B cell (primary cell): ENCODE measurements around the gene ELFN1. TPM values are rescaled to one million over a fixed set of nuclear protein-coding genes. Genes with fewer than 3 reads are reported as not detected.

Experiments used
- ATAC-seq: fragments of 200-7000 bp; cut with Tn5 transposase; one replicate; pipeline ENCODE4 v1.10.0; 2021; ENCODE audit warnings: low read depth, mild to moderate bottlenecking, moderate number of reproducible peaks, moderate library complexity
- CTCF ChIA-PET: fragments of 350-600 bp; sonication (Branson Sonifier 250); formaldehyde crosslinking; loops from one replicate; lab custom pipeline; 2021; ENCODE audit warnings: antibody characterized with exemption, inconsistent platforms; lab: Charles Lee
- POLR2A ChIA-PET: fragments of 350-600 bp; sonication (Branson Sonifier 250); formaldehyde crosslinking; loops from one replicate; lab custom pipeline; 2021; ENCODE audit warnings: antibody characterized with exemption; lab: Charles Lee
- DNase-seq: peaks from one replicate; pipeline ENCODE4 v3.0.0; 2013
- H2AFZ ChIP-seq: 2 replicates; pipeline ENCODE4 v1.6.1; 2012; ENCODE audit warnings: mild to moderate bottlenecking, low read depth, low read length; ENCODE audit not compliant: insufficient read depth, poor library complexity, severe bottlenecking
- H3K27ac ChIP-seq, 2 donors: 1 replicate in 1 of 2; 2 replicates in 1 of 2; pipeline ENCODE4 v1.5.1; 2012 to 2013; ENCODE audit warnings: low read length in 2 of 2, mild to moderate bottlenecking in 2 of 2, moderate library complexity in 1 of 2
- H3K27me3 ChIP-seq, 4 experiments: fragments of 200-600 bp in 1 of 4; sonication (generic) in 1 of 4; replicated peaks in 1 of 4; 1 replicate in 2 of 4; 2 replicates in 2 of 4; pipeline versions ENCODE4 v1.6.1 to v1.7.0; 2013 to 2016; ENCODE audit warnings: low read length in 3 of 4, mild to moderate bottlenecking in 2 of 4, mixed read lengths in 1 of 4, moderate library complexity in 1 of 4; ENCODE audit not compliant: insufficient read depth in 4 of 4, control insufficient read depth in 3 of 4; ENCODE audit errors: control extremely low read depth in 1 of 4
- H3K36me3 ChIP-seq, 2 experiments: replicated peaks in 1 of 2; 1 replicate in 1 of 2; 2 replicates in 1 of 2; pipeline versions ENCODE4 v1.6.1 to v1.7.1; 2013; ENCODE audit warnings: low read length in 1 of 2; ENCODE audit not compliant: insufficient read depth in 2 of 2, control insufficient read depth in 1 of 2; ENCODE audit errors: control extremely low read depth in 1 of 2, extremely low read depth in 1 of 2
- H3K4me1 ChIP-seq, 2 donors: fragments of 200-600 bp in 1 of 2; sonication (generic) in 1 of 2; 1 replicate in 1 of 2; 2 replicates in 1 of 2; pipeline versions ENCODE4 v1.5.1 to v1.6.1; 2013 to 2017; ENCODE audit warnings: low read length in 2 of 2; ENCODE audit not compliant: control insufficient read depth in 2 of 2, insufficient read depth in 2 of 2
- H3K4me2 ChIP-seq: replicated peaks from 2 replicates; pipeline ENCODE3; 2012; ENCODE audit warnings: mild to moderate bottlenecking, low read depth, low read length; ENCODE audit not compliant: poor library complexity, severe bottlenecking
- H3K4me3 ChIP-seq, 5 experiments: fragments of 200-600 bp in 1 of 5; sonication (generic) in 1 of 5; 1 replicate in 3 of 5; 2 replicates in 2 of 5; pipeline versions ENCODE4 v1.5.1 to v1.7.0; 2011 to 2016; ENCODE audit warnings: low read length in 4 of 5, mild to moderate bottlenecking in 4 of 5, low read depth in 2 of 5, control low read depth in 1 of 5, moderate library complexity in 1 of 5; ENCODE audit not compliant: insufficient read depth in 1 of 5; ENCODE audit errors: control extremely low read depth in 1 of 5, extremely low read depth in 1 of 5
- H3K79me2 ChIP-seq: fragments of 200-600 bp; sonication (generic); one replicate; pipeline ENCODE4 v1.6.0; 2016; ENCODE audit warnings: low read length; ENCODE audit not compliant: control insufficient read depth, insufficient read depth
- H3K9ac ChIP-seq: fragments of 200-600 bp; sonication (generic); 2 replicates; pipeline ENCODE4 v1.6.1; 2017; ENCODE audit warnings: mild to moderate bottlenecking, low read length, moderate library complexity
- H3K9me3 ChIP-seq, 3 donors: one replicate each; pipeline versions ENCODE4 v1.6.1 to v1.7.1; 2013; ENCODE audit warnings: low read length in 2 of 3; ENCODE audit not compliant: control insufficient read depth in 2 of 3, insufficient read depth in 1 of 3; ENCODE audit errors: control extremely low read depth in 1 of 3
- H4K20me1 ChIP-seq: 2 replicates; pipeline ENCODE4 v1.6.0; 2012; ENCODE audit warnings: mild to moderate bottlenecking, low read length; ENCODE audit not compliant: insufficient read depth, control insufficient read depth, poor library complexity, severe bottlenecking
- H3K27ac Mint-ChIP-seq: one replicate; pipeline ENCODE4 v1.8.0; 2021; ENCODE audit warnings: mixed read lengths
- H3K27me3 Mint-ChIP-seq: one replicate; pipeline ENCODE4 v1.8.0; 2021; ENCODE audit warnings: mixed read lengths
- H3K4me1 Mint-ChIP-seq: one replicate; pipeline ENCODE4 v1.8.0; 2021; ENCODE audit warnings: mixed read lengths
- H3K4me3 Mint-ChIP-seq: one replicate; pipeline ENCODE4 v1.8.0; 2021; ENCODE audit warnings: mixed read lengths
- H3K9me3 Mint-ChIP-seq: one replicate; pipeline ENCODE4 v1.8.0; 2022; ENCODE audit warnings: mixed read lengths; ENCODE audit not compliant: insufficient read depth
- EZH2 ChIP-seq: IDR thresholded peaks from 2 replicates; pipeline ENCODE4 v1.6.1; 2012; ENCODE audit warnings: borderline replicate concordance, low read depth, mild to moderate bottlenecking, moderate library complexity, low read length; ENCODE audit not compliant: insufficient read depth, poor library complexity, severe bottlenecking
- WGBS: methylation state at CpG from one replicate; pipeline ENCODE4 v1.1.5; 2013; ENCODE audit warnings: missing lambda C conversion rate; ENCODE audit not compliant: insufficient coverage; 5-methylcytosine and 5-hydroxymethylcytosine counted together
- intact Hi-C: fragments of 100-400 bp; cut with micrococcal nuclease; formaldehyde crosslinking; loops from one replicate; pipeline ENCODE4 v1.10.0; 2022
- polyA plus RNA-seq: library from polyadenylated mRNA; depleted of rRNA; stranded (reverse); fragments of >200 nt; gene quantifications from 2 replicates; pipeline ENCODE4 v1.2.3, GENCODE V29; 2012
- total RNA-seq, 2 donors: library from RNA; stranded (reverse); fragments of 120-200 nt in 1 of 2; gene quantifications; 1 replicate in 1 of 2; 2 replicates in 1 of 2; pipeline versions ENCODE4 v1.2.3 to v1.2.4, GENCODE V29; 2013 to 2022
- TF ChIP-seq, protein P1 (sequence below): fragments of 200-600 bp; IDR thresholded peaks from one replicate; pipeline ENCODE4 v1.8.0; 2022; ENCODE audit warnings: antibody characterized with exemption, mild to moderate bottlenecking

Gene ELFN1
- total and polyA plus RNA-seq, 2 donors (not counting 1 experiment from before 2014, with no cell fraction given) = 0.12 TPM; not detected in 1

DNA sequence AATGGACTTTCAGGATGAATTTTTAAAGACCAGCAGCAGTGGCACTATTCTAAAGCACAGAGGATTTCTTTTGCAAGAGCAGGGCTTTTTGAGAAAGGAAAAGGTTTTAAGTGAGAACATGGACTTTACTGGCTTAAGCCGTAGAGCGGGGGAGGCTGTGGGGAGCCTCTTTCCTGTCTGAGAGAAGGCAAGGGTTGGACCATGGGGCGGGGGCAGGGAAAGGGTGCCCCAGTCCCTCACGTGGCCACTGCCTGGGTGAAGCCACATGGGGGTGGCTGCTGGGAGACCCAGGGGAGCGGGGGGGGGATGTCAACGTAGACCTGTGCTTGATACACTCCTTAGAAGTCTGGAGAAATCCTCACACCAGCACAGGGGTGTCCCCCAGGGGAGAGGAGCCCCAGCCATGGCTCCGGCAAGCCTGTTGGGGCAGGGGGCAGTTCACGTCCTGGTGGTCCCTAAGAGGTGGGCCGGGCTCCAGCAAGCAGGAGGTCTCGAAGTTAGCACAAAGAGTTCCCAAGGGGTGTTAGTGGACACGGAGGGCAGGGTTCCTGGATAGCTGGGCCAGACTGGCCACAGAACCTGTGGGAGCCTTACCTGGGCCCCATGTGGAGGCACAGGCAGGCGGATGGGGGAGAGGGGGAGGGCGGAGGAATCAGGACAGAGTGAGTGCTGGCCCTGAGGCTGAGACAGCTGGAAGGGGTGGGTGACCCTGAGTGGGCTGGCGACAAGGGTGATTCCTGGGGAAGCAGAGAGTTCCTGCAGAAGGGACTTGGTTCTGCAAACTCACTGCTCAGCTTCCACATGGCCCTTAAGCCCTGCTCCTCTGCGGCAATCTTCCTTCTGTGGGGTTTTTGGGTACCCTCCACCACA lies 36.9 kb upstream of the ELFN1 start:
- H3K27ac Mint-ChIP-seq = no peak overlapping the region
- peaks cover 25% of the 10 kb centered on the region for H3K27me3 Mint-ChIP-seq
- 65% methylated on average over 14 of the region's 15 CpGs for WGBS
- Histone ChIP-seq H3K27ac (no peak overlapping the region), H3K4me1 (no peaks in the 10 kb centered on the region), H3K4me3 (no peak overlapping the region), H3K27me3 (peaks cover 0 to 20% (median 0%) of the 10 kb centered on the region in 4 experiments), H3K36me3 (no peaks in the 10 kb centered on the region), H3K9me3 (peaks cover 0 to 51% (median 15%) of the 10 kb centered on the region in 3 donors), H3K9ac (no peak overlapping the region), H2AFZ (no peak overlapping the region), H3K79me2 (no peaks in the 10 kb centered on the region), H4K20me1 (no peaks in the 10 kb centered on the region), H3K4me2 (no peak overlapping the region)
- intact Hi-C loops = no loop called here
- ATAC-seq (no peak), DNase-seq (no peak)
- CTCF ChIA-PET = no interaction called here
- POLR2A ChIA-PET = no interaction called here
- peaks cover 5% of the 10 kb centered on the region for H3K9me3 Mint-ChIP-seq
- H3K4me3 Mint-ChIP-seq = no peak overlapping the region
- TF ChIP-seq, protein P1, sequence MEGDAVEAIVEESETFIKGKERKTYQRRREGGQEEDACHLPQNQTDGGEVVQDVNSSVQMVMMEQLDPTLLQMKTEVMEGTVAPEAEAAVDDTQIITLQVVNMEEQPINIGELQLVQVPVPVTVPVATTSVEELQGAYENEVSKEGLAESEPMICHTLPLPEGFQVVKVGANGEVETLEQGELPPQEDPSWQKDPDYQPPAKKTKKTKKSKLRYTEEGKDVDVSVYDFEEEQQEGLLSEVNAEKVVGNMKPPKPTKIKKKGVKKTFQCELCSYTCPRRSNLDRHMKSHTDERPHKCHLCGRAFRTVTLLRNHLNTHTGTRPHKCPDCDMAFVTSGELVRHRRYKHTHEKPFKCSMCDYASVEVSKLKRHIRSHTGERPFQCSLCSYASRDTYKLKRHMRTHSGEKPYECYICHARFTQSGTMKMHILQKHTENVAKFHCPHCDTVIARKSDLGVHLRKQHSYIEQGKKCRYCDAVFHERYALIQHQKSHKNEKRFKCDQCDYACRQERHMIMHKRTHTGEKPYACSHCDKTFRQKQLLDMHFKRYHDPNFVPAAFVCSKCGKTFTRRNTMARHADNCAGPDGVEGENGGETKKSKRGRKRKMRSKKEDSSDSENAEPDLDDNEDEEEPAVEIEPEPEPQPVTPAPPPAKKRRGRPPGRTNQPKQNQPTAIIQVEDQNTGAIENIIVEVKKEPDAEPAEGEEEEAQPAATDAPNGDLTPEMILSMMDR = no peak
- no peak for TF ChIP-seq EZH2
- H3K4me1 Mint-ChIP-seq = no peaks in the 10 kb centered on the region

DNA sequence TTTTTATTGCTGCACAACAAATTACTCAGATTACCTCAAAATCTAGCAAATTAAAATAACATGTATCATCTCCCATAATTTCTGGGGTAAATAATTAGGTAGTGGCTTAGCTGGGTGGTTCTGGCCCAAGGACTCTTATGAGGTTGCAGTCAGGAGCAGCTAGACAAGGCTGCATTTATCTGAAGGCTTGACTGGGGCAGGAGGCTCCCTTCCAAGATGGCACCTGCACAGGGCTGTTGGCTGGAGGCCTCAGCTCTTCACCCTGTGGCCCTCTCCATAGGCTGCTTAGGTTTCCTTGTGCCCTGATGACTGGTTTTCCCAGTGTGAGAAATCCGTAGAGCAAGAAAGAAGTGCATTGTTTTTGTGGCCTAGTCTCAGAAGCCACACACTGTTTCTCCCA lies 34.7 kb upstream of the ELFN1 start:
- H3K27ac Mint-ChIP-seq = no peak overlapping the region
- CTCF ChIA-PET = no interaction called here
- no peak overlapping the region for H3K9ac ChIP-seq
- H3K4me3 ChIP-seq = no peak overlapping the region
- TF ChIP-seq, protein P1 = no peak
- TF ChIP-seq EZH2 = no peak
- H3K4me1 ChIP-seq = no peaks in the 10 kb centered on the region
- no CpG with 5 or more reads among the region's 1 CpG for WGBS
- no peak overlapping the region for H3K4me2 ChIP-seq
- H3K79me2 ChIP-seq = no peaks in the 10 kb centered on the region
- DNase-seq = no peak
- no peak overlapping the region for H2AFZ ChIP-seq
- POLR2A ChIA-PET = no interaction called here
- H3K4me3 Mint-ChIP-seq = no peak overlapping the region
- intact Hi-C loops = no loop called here
- H3K36me3 ChIP-seq = no peaks in the 10 kb centered on the region
- no peak for ATAC-seq
- H3K27me3 ChIP-seq = peaks cover 0 to 17% (median 0%) of the 10 kb centered on the region in 4 experiments
- H4K20me1 ChIP-seq = no peaks in the 10 kb centered on the region
- no peaks in the 10 kb centered on the region for H3K4me1 Mint-ChIP-seq
- H3K27me3 Mint-ChIP-seq = peaks cover 22% of the 10 kb centered on the region
- peaks cover 5% of the 10 kb centered on the region for H3K9me3 Mint-ChIP-seq
- H3K9me3 ChIP-seq = peaks cover 0 to 56% (median 11%) of the 10 kb centered on the region in 3 donors
- H3K27ac ChIP-seq = no peak overlapping the region
